GM21381 (cell line): ENCODE measurements around the gene LIPN.

Experiments
- ATAC-seq: cut with Tn5 transposase; IDR thresholded peaks from one replicate; pipeline ENCODE4 v1.9.1; 2021; ENCODE audit warnings: mild to moderate bottlenecking, moderate library complexity; ENCODE audit not compliant: unreplicated experiment

The LIPN gene

DNA sequence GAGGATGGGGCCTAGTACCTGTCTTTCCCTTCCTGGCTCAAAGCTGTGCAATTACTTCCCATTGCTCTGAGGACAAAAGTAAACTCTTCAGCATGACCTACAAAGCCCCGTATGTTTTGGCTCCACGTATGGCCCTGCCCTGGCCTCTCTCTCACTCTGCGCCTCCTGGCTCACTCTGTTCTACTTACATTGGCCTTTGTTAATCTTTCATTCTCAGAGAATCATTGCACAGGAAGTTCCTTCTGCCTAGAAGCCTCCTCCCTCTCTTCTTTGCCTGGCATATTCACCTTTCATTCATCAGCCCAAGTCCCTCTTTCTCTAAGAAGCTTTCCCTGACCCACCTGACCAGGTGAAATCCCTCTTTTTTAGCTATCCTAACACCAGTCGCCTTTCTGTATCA lies 66.6 kb downstream of the LIPN start:
- ATAC-seq, result no peak

DNA sequence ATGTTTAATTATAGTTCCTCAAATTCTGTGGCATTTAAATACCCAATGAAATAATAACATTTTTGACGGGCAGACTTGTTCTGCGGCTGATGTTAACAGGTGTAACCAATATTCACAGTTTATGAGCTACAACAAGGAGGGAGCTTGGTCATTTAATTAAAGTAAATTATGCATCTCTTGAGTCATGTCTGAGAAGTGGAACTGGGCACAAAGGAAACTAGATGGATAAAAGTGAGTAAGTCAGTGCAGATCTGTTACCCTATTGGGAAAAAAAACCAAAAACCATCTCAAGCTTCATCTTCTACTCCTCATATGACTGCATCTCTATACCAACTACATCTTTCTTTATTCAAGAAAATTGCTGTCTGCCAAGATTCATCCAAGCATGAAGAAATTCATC lies 67.9 kb downstream of the LIPN start:
- no peak for ATAC-seq

DNA sequence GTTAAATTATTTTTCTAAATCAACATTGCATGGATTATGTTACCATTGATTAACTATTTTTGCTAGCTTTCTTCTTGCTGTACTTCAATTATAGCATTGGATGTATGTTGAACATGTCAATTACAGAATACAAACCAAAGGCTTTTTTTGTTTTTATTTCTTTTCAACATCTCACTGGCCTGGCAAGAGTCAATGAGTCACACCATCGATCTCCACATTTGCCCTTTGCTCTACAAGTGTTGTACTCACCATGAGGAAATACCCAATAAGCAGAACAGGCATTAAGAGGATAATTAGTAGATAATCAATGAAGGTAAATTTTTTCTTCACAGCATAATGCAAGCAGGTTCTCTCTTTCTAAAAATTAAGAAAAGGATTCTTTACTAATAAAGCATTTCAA lies 68.5 kb downstream of the LIPN start:
- no peak for ATAC-seq
